NCI-H226 (cell line): ENCODE results near the gene HAPLN3.

ENCODE experiments used
- DNase-seq: peaks from one replicate; pipeline ENCODE4 v3.0.0-alpha.2; 2015

HAPLN3 gene

GRCh38 chr15:88891540-88892254, 3.6 kb downstream of the HAPLN3 start:
- no peak for DNase-seq

GRCh38 chr15:88890495-88890894, 4.8 kb downstream of the HAPLN3 start:
- peak; percentile 38 for DNase-seq

- no peak for DNase-seq
Observed at GRCh38 chr15:88888719-88889118, 6.6 kb downstream of the HAPLN3 start.

- no peak for DNase-seq
Observed at GRCh38 chr15:88887068-88887580, 8.2 kb downstream of the HAPLN3 start.

- peak; percentile 80 for DNase-seq
Observed at GRCh38 chr15:88882785-88883184, 12.6 kb downstream of the HAPLN3 start.

GRCh38 chr15:88881775-88882174, 13.6 kb downstream of the HAPLN3 start:
- DNase-seq, result no peak

GRCh38 chr15:88880944-88881740, 14.2 kb downstream of the HAPLN3 start:
- no peak for DNase-seq

- peak; percentile 37 for DNase-seq
Observed at GRCh38 chr15:88878720-88879184, 16.6 kb downstream of the HAPLN3 start.

GRCh38 chr15:88877906-88878305, 17.4 kb downstream of the HAPLN3 start:
- no peak for DNase-seq

GRCh38 chr15:88877415-88877814, 17.9 kb downstream of the HAPLN3 start:
- DNase-seq, result no peak

- no peak for DNase-seq
Observed at GRCh38 chr15:88876573-88876972, 18.8 kb downstream of the HAPLN3 start.

- no peak for DNase-seq
Observed at GRCh38 chr15:88874684-88875083, 20.7 kb downstream of the HAPLN3 start.

GRCh38 chr15:88874275-88874674, 21.1 kb downstream of the HAPLN3 start:
- no peak for DNase-seq

GRCh38 chr15:88873786-88874185, 21.6 kb downstream of the HAPLN3 start:
- DNase-seq, result no peak

GRCh38 chr15:88872706-88873105, 22.6 kb downstream of the HAPLN3 start:
- no peak for DNase-seq

- no peak for DNase-seq
Observed at GRCh38 chr15:88872106-88872505, 23.2 kb downstream of the HAPLN3 start.

- no peak for DNase-seq
Observed at GRCh38 chr15:88871313-88871712, 24.0 kb downstream of the HAPLN3 start.

- no peak for DNase-seq
Observed at GRCh38 chr15:88866295-88866881, 29.0 kb downstream of the HAPLN3 start.

- peak; percentile 61 for DNase-seq
Observed at GRCh38 chr15:88865498-88866099, 29.7 kb downstream of the HAPLN3 start.

- DNase-seq, result no peak
Observed at GRCh38 chr15:88864861-88865497, 30.4 kb downstream of the HAPLN3 start.

GRCh38 chr15:88863412-88863811, 31.9 kb downstream of the HAPLN3 start:
- DNase-seq, result no peak

GRCh38 chr15:88860212-88860611, 35.1 kb downstream of the HAPLN3 start:
- DNase-seq, result no peak

GRCh38 chr15:88859550-88859949, 35.8 kb downstream of the HAPLN3 start:
- DNase-seq, result no peak
